HG02798 (cell line): ENCODE data around the gene TUBGCP2.
"Not testable (repeated sequence)": the region's sequence is repeated elsewhere in the genome, so short reads cannot be mapped to it uniquely, and the experiment has no call there.

Source experiments
- ATAC-seq: cut with Tn5 transposase; IDR thresholded peaks from one replicate; pipeline ENCODE4 v1.9.1; 2021; ENCODE audit warnings: mild to moderate bottlenecking; ENCODE audit not compliant: unreplicated experiment, poor library complexity

The TUBGCP2 gene

DNA sequence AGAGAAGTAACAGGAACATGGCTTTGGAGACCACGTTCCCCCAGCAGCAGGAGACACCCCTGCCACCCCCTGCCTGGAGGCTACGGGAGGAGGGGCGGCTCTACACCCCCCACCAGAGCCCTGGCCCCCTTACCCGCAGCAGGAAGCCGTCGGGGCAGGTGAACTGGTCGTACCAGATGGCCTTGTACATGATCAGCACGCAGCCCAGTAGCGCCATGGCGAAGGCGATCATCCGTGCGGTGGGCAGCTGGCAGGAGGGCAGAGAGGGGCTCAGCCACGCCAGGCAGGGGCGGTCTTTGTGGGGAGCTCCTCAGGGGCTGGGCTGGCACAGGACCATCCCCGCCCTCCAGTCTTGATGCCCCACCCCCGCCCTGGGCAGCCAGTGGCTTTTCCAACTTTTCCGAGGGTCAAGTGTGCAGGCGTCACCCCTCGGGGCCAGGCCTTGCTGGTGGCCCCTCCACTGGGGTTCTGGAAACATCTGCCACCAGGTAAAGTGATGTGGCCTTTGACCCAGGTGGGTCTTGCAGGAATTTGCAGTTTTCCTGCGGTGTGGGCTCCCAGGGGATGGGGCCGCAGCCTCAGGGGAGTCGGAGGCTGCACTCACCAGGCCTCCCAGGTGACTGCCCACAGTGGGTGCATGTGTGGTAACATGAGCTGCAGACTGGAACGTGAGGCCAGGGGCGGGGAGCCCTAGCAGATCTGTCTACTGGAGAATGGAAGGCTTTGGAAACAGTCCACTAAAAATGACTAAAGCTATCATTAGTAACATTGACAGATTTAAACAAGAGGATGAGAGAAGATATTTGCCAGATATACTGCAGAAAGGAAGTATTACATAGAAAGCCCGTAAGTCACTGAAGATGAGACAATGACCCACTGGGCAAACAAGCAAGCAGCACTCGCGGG lies 18.3 kb upstream of the TUBGCP2 start:
- no peak for ATAC-seq

- no peak for ATAC-seq
Observed at GRCh38 chr10:133326223-133326551, 17.5 kb upstream of the TUBGCP2 start.

DNA sequence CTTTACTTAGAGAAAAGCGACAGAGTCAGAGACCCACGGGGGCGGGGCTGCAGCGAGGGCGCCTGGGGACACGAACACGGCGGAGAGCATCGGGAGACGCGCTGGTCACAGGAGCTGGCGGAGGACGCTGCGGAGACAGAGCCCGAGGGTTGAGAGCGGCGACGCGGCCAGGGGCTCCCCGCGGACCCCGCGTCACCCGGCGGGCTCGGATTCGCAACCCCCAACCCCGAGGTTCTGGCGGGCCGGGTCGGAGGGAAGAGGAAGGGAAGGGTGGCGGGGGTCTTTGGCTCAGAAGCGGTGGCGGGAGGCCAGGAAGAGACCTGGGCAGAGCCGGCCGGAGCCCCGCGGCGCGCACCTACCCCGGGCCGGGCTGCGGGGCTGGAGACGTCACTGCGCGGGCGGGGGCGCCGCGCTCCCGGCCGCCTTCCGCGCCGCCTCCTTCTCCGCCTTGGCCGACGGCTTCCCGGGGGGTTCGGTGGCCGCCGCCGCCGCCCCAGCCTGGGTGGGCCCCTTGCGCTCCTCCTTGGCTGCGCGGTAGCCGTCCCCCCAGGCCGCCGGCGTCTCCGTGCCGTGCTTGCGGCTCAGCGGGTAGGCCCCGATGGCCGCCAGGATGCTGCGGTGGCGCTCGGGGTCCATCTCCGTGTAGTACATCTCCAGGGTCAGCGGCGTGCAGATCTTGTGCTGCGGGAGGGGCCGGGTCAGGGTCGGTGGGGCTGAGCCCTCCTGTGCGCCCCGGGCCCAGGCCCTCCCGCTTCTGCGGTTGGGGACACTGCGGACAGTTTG lies 17.0 kb upstream of the TUBGCP2 start:
- no peak for ATAC-seq

- no peak for ATAC-seq
Observed at GRCh38 chr10:133324857-133325260, 16.2 kb upstream of the TUBGCP2 start.

GRCh38 chr10:133324198-133324792 lies 15.6 kb upstream of the TUBGCP2 start:
- no peak for ATAC-seq

DNA sequence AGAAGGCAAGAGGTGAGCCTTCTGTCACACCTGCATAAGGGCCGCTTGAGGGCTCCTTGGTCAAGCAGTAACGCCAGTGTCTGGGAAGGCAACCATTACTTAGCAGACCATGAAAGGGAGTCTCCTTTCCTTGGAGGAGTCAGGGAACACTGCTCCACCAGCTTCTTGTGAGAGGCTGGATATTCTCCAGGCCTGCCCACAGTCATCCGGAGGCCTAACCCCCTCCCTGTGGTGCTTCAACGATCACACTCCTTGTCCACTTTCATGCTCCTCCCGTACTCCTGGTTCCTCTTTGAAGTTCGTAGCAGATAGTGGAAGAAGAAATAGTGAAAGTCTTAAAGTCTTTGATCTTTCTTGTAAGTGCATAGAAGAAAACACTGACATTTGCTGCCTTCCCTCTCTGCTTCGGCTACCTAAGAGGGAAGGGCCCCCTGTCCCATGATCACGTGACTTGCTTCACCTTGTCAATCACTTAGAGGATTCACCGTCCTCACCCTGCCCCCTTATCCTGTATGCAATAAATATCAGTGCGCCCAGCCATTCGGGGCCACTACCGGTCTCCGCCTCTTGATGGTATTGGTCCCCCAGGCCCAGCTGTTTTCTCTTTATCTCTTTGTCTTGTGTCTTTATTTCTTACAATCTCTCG lies 13.5 kb upstream of the TUBGCP2 start:
- not testable (repeated sequence) for ATAC-seq

- not testable (repeated sequence) for ATAC-seq
Observed at GRCh38 chr10:133320852-133321422, 12.3 kb upstream of the TUBGCP2 start.

DNA sequence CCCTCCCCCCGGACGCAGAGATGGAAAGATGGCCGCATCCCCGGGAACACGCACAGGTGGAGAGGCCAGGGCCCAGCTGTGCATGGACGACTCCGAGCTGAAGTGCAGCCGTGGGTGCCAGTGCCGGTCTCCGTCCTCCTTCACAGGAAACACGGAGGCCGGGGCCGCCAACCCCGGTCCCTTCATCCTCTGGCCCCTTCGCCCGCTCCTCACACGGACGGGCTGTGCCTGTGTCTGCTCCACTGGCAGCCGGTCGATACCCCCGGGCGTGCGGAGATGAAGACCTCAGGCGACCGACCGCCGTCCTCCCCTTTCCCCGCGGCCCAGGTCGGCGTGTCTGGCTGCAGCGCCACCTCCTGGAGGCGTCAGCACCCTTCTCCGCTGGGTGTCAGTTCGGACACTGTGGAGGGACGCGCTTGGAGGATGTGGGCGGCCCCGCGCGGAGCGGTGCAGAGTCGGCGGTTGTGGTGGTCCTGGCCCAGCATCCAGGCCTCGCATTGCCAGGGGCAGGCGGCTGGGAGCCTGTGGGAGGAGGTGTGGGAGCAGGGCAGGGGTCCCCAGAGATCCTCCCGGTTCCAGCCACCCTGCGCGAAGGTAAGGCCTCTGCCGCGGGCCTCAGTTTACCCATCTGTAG lies 9.9 kb upstream of the TUBGCP2 start:
- peak; percentile 89 for ATAC-seq

DNA sequence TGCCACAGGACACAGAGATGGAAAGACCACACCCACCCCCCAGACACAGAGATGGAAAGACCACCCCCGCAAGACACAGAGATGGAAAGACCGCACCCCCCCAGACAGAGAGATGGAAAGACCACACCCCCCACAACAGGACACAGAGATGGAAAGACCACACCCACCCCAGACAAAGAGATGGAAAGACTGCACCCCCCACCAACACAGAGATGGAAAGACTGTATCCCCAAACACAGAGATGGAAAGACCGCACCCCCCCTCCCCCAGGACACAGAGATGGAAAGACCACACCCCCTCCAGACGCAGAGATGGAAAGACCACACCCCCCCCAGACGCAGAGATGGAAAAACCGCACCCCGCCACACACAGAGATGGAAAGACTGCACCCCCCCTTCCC lies 8.1 kb upstream of the TUBGCP2 start:
- ATAC-seq, result no peak

DNA sequence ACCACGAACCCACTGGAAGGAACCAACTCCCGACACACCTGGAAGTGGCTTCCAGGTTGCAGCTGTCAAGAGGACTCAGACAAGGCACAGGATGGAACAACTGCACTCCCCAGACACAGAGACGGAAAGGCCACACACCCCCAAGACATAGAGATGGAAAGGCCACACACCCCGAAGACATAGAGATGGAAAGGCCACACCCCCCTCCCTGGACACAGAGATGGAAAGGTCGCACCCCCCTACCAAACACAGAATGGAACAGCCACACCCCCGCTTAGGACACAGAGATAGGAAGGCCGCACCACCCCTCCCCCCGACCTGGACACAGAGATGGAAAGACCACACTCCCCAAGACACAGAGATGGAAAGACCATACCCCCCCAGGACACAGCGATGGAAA lies 7.6 kb upstream of the TUBGCP2 start:
- no peak for ATAC-seq

DNA sequence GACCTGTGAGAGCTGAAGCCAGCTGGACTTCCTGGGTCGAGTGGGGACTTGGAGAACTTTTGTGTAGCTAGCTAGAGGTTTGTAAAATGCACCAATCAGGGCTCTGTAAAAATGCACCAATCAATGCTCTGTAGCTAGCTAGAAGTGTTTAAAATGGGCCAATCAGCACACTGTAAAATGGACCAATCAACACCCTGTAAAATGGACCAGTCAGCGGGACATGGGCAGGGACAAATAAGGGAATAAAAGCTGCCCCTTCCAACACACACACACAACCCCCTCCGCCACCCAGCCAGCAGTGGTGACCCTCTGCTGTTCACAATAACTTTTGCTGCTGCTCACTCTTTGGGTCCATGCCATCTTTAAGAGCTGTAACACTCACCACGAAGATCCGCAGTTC lies 7.2 kb upstream of the TUBGCP2 start:
- ATAC-seq, result no peak

DNA sequence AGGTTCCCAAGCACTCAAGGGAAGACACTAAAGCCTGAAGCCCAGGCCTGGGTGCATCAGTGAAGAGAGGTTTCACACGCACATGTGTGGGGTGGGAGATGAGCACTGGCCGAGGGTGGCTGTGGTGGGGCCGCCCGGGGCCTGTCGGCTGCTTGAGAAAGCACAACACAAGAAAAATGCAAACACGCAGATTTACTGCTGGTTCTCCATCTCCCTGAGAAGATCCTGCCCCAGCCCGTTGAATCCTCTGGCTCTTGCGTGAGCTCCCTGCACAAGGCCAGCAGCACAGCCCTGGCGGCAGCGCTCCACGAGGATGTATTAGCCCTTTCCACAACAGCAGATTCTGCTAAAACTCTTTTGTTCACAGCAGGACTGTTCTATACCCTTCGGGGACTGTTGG lies 6.2 kb upstream of the TUBGCP2 start:
- ATAC-seq, result no peak

GRCh38 chr10:133313192-133313591 lies 4.5 kb upstream of the TUBGCP2 start:
- no peak for ATAC-seq

- no peak for ATAC-seq
Observed at GRCh38 chr10:133312769-133313145, 4.1 kb upstream of the TUBGCP2 start.

DNA sequence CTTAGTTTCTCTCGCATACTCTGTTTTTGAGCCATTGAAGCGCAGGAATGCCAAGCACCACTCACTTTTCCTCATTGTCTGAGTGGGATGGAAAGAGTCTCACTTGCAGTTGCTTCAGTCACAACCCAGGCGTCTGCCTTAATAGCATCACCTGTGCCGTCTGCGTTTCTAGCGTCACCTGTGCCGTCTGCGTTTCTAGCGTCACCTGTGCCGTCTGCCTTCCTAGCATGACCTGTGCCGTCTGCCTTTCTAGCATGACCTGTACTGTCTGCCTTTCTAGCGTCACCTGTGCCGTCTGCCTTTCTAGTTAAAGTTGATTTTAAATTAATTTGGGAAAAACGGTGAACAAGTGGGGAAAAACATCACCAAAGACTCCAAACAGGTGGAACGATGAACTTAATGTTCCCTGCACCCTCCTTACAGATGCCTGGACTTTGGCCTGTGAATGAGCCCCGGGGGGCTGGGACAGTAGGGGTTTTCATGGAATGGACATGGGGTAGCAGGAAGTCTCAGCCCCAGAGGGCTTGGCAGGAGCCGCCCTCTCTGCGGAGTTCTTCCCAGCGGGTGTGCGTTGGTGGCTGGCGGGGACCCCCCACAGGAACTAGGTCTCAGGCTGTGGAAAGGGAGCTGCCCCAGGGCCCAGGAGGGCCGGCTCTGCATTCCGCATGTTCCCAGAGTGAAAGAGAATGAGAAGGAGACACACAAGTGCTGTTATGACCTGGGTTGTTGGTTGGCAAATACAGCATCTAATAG lies 3.5 kb upstream of the TUBGCP2 start:
- no peak for ATAC-seq

DNA sequence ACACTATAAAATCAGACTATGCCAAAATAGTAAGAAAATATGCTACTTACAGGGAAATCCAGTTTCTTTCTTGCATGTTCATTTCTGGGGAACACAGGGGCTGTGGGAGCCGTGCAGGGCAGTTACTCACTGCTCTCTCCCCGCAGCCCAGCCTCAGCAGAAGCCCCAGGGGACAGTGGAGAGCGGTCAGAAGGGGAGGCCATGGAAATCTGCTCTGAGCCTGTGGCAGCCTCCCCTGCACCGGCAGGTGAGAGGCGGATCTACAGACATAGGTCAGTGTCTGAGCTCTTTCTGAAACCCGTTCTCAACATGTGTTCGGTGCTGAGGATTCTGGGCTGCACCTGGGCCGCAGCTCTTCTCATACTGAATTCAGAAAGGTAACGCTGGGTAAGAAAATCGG lies 2.9 kb upstream of the TUBGCP2 start:
- ATAC-seq, result no peak

- ATAC-seq, result no peak
Observed at GRCh38 chr10:133310789-133311188, 2.1 kb upstream of the TUBGCP2 start.

DNA sequence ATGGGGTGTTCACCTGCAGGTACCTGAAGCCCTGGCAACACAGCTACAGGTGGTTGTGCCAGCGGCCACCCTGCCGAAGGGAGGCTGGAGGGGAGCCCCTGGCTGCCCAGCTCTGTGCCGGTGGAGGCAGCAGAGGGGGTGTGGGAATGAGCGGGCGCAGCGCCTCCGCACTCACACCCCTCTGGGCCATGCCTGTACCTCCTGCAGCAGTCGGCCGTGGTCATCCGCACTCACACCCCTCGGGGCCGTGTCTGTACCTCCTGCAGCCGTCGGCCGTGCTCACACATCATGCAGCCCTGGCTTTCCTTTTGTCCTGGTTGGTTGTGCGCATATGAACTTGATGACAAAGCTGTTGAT lies 1.7 kb upstream of the TUBGCP2 start:
- ATAC-seq, result no peak

GRCh38 chr10:133309720-133310398 lies 1.2 kb upstream of the TUBGCP2 start:
- no peak for ATAC-seq
